ENCODE results near the gene RPH3AL.

Gene RPH3AL

GRCh38 chr17:163514-164098, 189.0 kb downstream of the RPH3AL start:
- Mint-ChIP-seq H3K4me1 (peaks cover 2 to 4% of the 10 kb centered on the region in 2 donors), H3K36me3 (no peaks in the 10 kb centered on the region), H3K4me3 (no peak overlapping the region), H3K9me3 (no peaks in the 10 kb centered on the region), H3K27ac (no peak overlapping the region), H3K27me3 (peaks cover 9 to 11% of the 10 kb centered on the region in 2 donors)
- DNase-seq (no peak), ATAC-seq (replicated peaks) (no peak)

GRCh38 chr17:162689-163088, 189.9 kb downstream of the RPH3AL start:
- Mint-ChIP-seq H3K4me1 (peaks cover 2 to 4% of the 10 kb centered on the region in 2 donors), H3K36me3 (no peaks in the 10 kb centered on the region), H3K4me3 (no peak overlapping the region), H3K9me3 (no peaks in the 10 kb centered on the region), H3K27ac (no peak overlapping the region), H3K27me3 (peaks cover 11 to 14% of the 10 kb centered on the region in 2 donors)
- DNase-seq (no peak), ATAC-seq (replicated peaks) (no peak)

Data from stimulated activated naive B cell treated with anti-CD40 and anti-IgM and Interleukin-4, amounts not matched to agents 10 μg/mL and 1 μg/mL and 100 μg/mL, for 72 hours (primary cell).